GM06990 (cell line): Measurements from ENCODE around the gene YIF1A.
"Not testable (repeated sequence)": the region's sequence is repeated elsewhere in the genome, so short reads cannot be mapped to it uniquely, and the experiment has no call there.

Experiments
- DNase-seq: peaks from one replicate; pipeline ENCODE4 v3.0.0-alpha.2; 2011; ENCODE audit not compliant: insufficient read length; ENCODE audit errors: extremely low read depth
- H3K27me3 ChIP-seq: replicated peaks from 2 replicates; pipeline ENCODE4 v1.6.0; 2011; ENCODE audit warnings: low read length; ENCODE audit not compliant: control insufficient read depth, insufficient read depth
- H3K36me3 ChIP-seq: 2 replicates; pipeline ENCODE4 v1.5.1; 2011; ENCODE audit warnings: low read length; ENCODE audit not compliant: control insufficient read depth, insufficient read depth
- H3K4me3 ChIP-seq: replicated peaks from 2 replicates; pipeline ENCODE4 v1.5.1; 2011; ENCODE audit warnings: low read depth, mild to moderate bottlenecking, control low read depth, low read length
- CTCF ChIP-seq: IDR thresholded peaks from 2 replicates; pipeline ENCODE4 v1.5.1; 2011; ENCODE audit warnings: low read length, control low read depth, mild to moderate bottlenecking, inconsistent platforms; ENCODE audit not compliant: insufficient read depth, poor library complexity, severe bottlenecking

The YIF1A gene

GRCh38 chr11:66321606-66322005 is 32.7 kb upstream of the YIF1A start:
- H3K36me3 ChIP-seq: no peaks in the 10 kb centered on the region
- TF ChIP-seq CTCF: no peak
- no peaks in the 10 kb centered on the region for H3K27me3 ChIP-seq
- H3K4me3 ChIP-seq: no peak overlapping the region
- DNase-seq: no peak

GRCh38 chr11:66320748-66321147 is 31.8 kb upstream of the YIF1A start:
- not testable (repeated sequence) for H3K4me3 ChIP-seq, DNase-seq, H3K36me3 ChIP-seq, H3K27me3 ChIP-seq

- not testable (repeated sequence) for H3K27me3 ChIP-seq, H3K36me3 ChIP-seq, DNase-seq, H3K4me3 ChIP-seq
These were observed 31.3 kb upstream of the YIF1A start for GRCh38 chr11:66320289-66320688.

- H3K4me3 ChIP-seq: no peak overlapping the region
- DNase-seq: no peak
- TF ChIP-seq CTCF: no peak
These were observed 29.6 kb upstream of the YIF1A start for GRCh38 chr11:66318600-66318970.

GRCh38 chr11:66317723-66318599 is 29.0 kb upstream of the YIF1A start:
- Histone ChIP-seq H3K27me3 (no peaks in the 10 kb centered on the region; the same call in 1 of the 2 replicates), H3K4me3 (no peak overlapping the region), H3K36me3 (no peaks in the 10 kb centered on the region)
- DNase-seq: peak; percentile 81
- no peak for TF ChIP-seq CTCF

More at GRCh38 chr11:66318600-66318970, 29.6 kb upstream of the YIF1A start:
- H3K27me3 ChIP-seq: no peaks in the 10 kb centered on the region; the same call in 1 of the 2 replicates
- H3K36me3 ChIP-seq: no peaks in the 10 kb centered on the region

GRCh38 chr11:66317322-66317722 is 28.4 kb upstream of the YIF1A start:
- no peak for DNase-seq
- no peaks in the 10 kb centered on the region; the same call in 1 of the 2 replicates for H3K27me3 ChIP-seq
- H3K36me3 ChIP-seq: no peaks in the 10 kb centered on the region
- H3K4me3 ChIP-seq: no peak overlapping the region
- TF ChIP-seq CTCF: no peak

- no peak for TF ChIP-seq CTCF
- Histone ChIP-seq H3K36me3 (no peaks in the 10 kb centered on the region), H3K4me3 (no peak within 1 kb of the TSS), H3K27me3 (no peaks in the 10 kb centered on the region; the same call in 1 of the 2 replicates)
- no peak for DNase-seq
These were observed 27.9 kb upstream of the YIF1A start, which contains the start of gene CD248 for GRCh38 chr11:66316849-66317251. TSS of gene CD248 (minus strand) at chr11:66317044. CDS start at chr11:66317027, 17 bp downstream.
